GM19468 (cell line): Measurements from ENCODE around the gene SLIT3.

Experiments used
- ATAC-seq: cut with Tn5 transposase; IDR thresholded peaks from one replicate; pipeline ENCODE4 v1.9.1; 2021; ENCODE audit warnings: mild to moderate bottlenecking, moderate library complexity, moderate number of reproducible peaks; ENCODE audit not compliant: unreplicated experiment; ENCODE audit errors: extremely low read depth

SLIT3 gene

DNA sequence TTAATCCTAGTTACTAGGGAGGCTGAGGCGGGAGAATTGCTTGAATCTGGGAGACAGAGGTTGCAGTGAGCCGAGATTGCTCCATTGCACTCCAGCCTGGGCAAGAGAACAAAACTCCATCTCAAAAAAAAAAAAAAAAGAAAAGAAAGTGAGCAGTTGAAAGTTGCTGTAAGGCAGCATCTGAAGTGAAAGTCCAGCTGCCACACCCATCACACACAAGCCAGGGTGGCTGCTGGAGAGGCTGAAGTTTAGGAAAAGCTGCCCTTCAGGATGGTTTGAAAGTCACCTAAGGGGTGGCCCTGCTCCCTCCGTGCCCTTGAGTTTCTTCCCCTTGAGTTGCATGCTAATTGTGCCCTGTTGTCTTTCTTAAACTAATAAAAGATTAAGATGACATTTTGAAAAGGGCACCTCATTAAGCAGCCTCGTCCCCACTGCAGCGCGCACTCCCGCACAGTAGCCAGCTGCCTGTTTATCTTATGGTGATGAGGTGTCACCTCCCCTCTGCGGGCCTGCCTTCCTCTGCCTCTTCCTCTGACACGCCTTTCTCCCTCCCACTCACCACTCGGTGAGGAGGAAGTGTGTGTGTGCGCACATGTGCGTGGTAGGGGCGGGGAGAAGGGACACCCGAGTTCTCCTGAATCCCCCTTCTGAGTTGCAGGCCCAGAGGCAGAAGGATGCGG is 617.6 kb downstream of the SLIT3 start:
- no peak for ATAC-seq

DNA sequence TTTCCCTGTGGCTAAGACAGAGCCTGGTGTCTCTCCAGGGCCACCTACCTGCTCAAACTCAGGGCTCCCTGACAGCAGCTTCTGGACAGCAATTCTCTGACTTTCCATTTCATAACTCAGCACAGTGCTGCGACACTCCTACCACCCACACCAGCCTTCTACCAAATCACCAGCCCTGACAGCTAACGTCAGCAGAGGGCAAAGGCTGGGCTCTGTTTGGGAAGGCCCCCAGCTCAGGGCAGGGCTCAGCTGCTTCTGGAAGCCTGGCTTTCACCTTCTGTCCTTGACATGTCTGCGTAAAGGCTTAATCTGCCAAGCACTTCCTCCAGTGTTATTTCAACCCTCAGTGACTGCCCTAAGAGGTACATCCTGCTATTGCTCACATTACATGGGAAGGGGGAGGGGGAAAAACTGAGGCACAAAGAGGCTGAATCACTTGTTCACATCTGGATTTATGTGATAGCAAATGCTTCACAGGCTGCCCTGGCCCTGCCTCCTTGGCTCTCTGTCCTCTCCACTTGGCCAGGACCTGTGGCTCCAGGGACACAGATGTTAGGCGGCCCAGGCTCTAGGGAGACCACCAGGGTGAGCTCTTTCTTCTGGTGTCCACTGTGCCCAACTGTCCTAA is 619.3 kb downstream of the SLIT3 start:
- ATAC-seq: no peak

DNA sequence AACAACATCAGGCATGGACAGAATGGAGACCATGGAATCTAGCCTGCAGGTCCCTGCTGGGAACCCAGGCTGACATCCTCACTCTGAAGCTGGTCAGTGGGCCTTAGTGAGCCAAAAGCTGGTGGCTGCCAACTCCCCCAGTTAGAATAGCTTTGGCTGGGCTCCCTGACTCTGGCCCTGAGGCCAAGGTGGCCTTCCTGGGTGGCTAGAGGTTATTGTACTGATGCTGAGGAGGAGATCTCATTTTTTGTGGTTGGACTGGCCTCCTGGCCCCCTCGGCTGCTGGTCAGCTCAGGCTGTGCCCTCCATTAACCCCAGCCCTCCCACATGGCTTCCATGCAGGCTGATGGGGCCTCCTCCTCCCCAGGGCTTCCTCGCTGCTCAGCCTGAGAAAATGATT is 620.5 kb downstream of the SLIT3 start:
- no peak for ATAC-seq

DNA sequence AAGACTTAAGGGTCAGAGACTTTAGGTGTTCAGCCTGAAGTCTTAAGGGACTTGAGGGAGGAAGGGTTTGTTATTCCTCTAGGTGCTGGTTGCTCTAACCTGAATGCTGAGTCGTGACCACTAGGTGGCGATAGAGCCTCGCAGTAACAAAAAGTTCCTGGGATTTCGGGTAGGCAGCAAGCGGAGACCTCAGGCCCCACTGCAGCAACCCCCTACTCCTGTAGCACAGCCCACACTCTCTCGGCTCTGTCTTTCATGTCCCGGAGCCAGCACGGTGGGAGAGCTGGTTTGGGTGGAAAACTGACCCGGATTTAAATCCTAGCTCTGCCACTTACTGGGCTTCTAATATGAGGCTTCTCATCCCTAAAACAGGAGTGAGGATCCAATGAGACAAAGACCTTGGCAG is 621.4 kb downstream of the SLIT3 start:
- no peak for ATAC-seq

DNA sequence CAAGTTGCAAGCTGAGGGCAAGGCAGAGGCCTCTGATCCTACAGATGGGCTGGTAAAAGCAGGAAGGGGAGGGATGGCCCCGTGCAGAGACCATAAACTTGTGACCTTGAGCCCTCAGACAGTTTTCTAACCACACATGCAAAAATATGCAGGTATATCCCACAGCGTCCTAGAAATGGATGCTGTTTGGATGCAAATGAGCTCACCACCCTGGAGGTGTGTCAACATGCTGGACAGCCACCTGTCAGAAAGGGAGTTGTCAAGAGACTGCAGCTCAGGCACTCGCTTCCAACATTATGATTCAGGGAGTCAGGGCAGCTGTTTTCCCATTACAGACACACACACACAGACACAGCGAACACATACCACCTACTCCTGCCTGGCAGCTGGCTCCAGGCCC is 624.4 kb downstream of the SLIT3 start:
- ATAC-seq: no peak

DNA sequence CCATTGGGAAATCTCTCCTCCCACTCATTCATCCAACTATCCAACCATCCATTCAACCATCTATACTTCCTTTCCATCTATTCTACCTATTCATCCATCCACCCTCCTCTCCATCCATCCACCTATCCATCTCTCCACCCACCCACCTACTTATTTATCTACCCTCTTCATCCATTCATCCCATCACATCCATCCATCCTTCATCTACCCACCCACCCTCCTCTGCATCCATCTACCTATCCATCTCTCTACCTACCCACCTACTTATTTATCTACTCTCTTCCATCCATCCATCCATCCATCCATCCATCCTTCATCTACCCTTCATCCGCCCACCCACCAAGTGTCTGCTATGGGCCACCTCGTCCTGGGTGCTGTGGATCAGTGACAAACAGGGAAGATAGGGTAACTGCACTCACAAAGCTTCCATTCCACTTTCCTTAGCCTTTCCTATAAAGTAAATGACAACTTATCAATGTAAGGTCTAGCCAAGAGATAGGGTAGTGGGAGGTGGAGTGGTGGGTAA is 625.0 kb downstream of the SLIT3 start:
- no peak for ATAC-seq

DNA sequence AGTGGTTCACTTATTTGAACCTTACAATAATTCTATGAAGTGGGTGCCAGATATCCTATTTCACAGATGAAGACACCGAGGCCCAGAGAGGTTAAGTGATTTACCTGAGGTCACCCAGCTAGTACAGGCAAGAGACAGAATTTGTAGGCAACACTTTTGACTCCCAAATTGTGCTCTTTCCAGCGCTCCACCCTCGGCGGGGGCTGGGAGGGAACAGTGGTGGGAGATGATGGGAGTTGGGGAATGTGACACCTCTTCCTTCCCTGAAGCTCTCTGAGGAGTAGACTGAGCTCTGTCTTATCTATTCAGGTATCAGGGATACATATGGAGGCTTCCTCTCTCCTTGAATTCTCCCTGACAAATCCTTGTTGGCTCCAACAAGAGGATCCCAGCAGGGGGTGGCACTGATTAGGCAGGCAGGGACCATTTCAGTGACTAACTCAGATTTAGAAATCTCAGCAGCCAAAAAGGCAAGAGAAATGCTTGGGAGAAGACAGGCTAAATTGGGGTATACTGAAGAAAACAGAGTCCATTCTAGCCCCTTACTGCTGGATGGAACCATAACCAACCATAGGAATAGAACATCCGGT is 626.0 kb downstream of the SLIT3 start:
- ATAC-seq: no peak

DNA sequence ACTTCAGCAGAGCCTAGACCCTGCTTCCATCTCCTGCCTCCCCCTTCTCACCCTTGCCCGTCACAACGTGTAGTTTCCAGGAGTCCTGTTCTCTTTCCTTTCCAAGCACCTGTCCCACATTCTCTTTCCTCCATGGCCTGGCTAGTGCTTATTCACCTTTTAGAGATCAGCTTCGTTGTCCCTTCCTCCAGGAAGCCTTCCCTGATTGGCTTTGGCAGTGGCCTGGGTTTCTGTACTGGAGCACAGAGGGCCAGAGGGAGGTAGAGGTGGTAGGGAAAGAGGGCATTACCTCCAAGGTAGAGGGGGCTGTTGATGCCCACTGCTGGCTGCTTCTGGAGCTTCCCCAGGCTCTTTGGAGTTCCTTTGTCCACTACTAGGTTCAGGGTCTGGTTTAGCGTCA is 628.1 kb downstream of the SLIT3 start:
- ATAC-seq: no peak

DNA sequence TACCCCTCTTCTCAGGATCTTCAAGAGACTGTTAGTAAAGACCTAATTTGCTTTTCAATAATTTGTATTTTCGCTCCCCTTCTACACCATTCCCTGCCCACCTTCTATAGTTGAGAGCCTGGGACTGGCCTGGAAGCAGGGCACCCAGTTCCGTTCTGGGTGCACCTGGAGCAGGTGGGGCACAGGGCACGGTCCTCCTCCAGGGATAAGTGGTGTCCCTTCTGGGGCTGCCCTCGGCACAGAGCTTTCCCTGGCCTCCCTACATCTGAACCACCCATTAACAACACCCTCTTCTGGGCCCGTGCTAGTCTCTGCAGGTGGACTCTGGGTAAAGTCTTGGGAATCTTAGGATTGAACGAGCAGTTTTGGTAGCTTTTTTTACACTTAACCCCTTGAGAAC is 628.9 kb downstream of the SLIT3 start:
- ATAC-seq: no peak

DNA sequence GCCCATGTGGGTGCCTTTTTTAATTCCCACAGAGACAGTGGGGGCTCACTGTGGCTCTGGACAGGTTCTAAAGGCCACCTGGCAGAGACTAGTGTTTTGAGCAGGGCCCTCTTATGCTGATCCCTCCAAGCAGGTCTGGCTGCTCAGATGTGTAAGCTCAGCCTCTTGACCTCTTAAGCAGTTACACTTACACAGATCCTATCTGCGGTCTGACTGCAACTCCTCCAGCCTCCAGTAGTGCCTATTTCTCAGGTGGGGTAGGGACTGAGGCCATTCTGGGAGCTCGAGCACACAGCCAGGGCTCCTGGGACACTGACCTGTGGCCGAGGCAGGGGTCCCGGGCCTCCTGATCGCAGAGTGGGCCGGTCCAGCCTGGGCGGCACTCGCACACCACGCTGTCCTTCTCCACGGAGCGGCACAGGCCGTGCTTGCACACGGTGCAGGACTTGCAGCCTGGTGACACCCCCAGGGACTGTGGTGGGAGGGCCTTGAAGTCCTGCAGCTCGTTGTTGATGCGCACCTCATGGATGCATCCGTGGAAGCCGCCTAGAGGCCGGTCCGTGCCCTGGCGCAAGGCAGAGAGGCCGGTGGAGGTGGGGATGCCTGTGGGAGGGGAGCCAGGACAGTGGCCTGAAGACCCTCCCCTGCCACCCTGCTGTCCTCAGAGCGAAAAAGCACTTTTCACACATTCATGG is 629.9 kb downstream of the SLIT3 start:
- ATAC-seq: no peak

DNA sequence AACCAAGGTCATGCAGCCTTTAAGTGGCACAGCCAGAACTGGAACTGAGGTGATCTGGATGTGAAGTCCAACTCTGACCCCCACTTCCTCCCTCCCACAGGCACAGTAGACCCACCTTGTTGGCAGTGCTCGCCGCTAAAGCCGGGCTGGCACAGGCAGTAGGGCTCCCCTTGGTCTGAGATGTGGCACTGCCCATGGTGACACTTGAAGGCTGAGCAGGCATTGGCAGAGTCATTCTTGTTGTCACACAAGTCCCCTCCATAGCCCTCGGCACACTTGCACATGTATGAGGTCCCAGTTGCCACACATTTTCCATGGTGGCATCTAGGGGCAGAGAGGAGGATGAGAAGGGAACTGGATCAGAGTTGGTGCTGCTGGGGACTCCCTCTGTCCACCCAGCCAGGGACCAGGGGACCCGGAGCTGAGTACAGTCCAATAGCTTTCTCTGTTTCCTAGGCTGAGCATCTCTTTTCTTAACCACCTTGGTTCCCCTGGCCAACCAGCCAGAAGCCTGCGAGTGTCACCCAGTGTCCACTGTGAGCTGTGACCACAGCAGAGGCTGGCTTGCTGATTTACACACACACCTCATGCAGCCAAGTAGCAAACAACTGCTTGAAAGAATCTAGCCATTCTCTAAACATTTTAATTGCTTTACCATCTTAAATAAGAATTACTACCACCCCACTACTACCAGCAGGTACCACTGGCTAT is 631.1 kb downstream of the SLIT3 start:
- no peak for ATAC-seq

DNA sequence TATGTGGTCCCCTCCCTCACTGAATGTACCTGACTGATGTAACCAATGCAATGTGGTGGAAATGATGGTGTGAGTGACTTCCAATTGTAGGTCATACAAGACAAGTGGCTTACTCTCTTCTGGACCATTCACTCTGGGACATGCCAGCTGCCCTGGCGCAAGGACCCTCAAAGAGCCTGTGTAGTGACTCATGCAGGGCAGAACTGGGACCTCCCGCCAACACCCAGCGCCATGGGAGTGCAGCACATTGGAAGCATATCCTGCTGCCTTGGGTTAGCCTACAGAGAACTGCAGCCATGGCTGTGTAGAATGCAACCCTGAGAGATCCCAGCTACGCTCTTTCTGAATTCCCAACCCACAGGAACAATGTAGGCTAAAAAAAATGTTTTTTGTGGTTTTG is 631.8 kb downstream of the SLIT3 start:
- ATAC-seq: no peak

DNA sequence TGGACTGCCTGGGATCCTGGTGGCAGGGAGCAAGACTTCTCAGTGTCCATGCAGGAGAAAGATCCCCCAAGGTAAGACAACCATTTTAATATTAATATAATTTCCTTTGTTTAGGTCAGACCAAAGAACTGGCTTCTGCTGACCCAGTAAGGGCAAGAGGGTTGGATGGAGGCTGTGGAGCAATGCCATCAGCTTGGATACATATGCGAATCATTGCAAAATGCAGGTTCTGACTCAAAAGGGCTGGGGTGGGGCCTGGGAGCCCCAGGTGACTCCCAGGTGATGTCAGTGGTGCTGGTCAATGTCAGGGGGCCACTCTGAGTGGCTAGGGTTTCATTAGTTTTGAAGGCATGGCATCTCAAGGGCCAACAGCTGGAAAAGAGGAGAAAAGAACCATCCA is 632.9 kb downstream of the SLIT3 start:
- ATAC-seq: no peak

DNA sequence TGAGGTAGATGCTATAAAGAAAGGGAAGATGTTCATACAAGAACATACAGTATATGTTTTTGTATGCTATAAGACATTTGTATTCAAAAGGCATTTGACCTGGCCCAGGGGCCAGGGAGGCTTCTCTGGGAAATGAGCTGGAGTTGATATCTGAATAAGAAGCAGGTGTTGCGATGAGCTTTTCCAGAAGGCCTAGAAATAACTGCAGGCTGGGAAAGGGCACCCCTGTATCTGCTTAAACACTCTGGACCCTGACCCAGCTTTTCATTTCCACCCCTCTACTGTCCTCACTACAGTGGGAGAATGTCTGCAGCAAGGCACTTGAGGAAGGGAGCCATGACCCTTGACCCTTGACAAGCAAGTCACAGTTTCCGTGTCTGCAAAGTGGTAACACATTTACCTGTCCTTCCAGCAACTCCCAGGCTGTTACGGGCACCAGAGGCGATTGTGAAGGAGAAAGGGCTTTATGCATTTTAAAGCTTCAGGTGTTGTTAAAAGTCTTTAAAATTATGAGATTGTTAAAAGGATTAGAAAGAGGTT is 633.6 kb downstream of the SLIT3 start:
- no peak for ATAC-seq

DNA sequence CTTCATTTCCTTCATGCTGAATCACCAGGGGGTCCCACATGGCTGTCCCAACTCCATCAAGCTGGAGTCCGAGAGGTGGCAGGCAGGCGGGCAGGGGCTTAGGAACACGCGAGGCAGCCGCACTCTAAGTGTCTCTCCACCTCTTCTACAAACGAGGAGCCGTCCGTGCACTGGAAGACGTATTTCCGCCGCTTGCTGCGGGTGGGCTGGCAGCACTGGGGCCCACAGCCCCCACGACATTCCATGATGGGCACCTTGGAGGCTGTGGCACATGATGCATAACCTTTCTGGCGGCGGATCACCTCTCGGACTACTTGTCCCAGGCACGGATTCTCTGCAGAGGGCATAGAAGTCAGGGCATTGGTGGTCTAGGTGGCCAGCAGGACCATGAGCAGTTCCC is 634.6 kb downstream of the SLIT3 start:
- ATAC-seq: no peak

DNA sequence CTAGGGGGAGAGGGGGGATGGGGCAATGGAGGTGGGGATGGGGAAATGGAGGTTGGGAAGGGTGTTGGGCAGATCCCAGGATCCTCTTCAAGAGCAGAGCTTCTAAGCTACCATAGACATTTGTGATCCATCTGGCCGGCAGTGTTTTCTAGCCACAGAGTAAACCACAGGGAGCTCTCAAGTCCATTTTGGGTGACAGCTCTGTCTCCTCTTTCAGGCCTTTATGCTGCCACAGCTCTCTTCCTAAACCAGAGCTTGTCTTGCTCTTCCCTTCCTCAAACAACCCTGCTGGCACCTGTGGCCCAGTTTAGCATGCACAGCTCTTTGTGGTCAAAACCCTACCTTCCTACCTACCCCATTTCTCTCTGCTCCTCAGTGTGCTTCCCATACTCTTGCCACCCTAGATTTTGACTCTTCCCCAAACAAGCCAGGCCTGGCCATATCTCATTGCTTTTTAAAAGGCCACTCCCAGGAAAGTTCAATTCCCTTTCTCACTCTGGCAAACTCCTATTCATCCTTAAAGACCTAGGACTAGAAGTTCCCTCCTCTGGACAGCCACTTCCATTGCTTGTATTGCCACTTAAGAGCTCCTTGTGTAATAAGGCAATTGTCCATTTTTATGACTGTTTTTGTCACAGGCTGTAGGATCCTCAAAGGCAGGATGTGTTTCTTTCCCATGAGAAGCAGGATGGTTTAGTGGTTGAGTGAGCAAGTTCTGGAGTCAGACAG is 637.5 kb downstream of the SLIT3 start:
- no peak for ATAC-seq

DNA sequence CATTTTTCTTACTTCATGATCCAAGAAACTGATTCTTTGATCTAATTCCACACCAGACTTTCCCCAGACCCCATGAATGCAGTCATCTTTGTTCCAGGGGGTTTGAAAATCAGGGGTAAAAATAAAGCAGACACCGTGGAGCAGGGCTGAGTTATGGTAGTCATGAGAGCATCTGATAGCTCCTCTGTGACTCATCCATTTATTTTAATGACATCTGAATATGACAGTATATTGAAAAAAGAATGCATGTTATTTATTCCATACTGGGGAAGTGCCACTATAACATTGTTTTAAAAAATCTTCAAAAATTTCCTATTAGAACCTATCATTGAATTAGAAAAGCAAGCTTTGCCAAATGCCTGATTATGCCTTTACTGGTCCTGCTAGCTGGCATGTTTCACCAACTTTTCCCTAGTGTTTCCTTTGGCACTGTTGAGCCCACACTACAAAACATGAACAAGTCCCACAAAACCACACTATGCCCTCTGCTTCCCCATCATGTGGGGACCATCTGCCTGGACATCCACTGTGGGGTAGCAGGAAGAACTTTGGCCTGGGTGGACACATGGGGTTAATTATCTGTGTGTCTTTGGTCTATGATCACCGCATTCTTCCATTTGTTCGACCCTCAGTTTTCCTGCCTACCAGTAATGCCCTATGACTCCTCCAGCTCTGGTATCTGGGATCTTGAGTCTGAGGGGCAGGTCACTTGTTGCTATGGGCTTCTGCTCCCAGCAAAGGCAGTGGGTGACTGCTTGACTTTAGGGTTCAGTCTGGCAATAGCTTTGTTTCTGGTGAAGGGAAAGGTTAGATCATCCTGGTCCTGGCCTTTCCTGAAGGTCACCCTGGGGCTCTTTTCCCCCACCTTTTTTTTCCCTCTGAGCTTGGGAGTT is 639.1 kb downstream of the SLIT3 start:
- ATAC-seq: no peak

DNA sequence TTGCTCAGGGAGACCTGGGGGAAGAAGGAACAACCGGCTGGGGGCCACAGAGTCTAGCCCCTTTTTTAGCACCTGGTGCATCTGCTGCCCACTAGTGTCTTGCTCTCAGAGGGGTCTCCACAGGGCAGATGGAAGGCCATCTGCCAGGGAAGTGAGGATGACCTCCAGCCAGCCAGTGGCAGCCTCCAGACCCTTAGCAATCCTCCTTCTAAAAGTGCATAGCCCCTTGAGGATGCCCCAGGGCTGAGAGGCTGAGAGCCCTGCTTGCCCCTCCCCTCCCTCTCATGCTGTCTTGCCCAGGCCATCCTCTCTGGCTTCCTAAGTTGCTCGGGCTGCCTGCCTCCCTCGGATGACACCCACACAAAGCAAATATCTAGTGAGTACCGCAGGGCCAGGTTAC is 640.2 kb downstream of the SLIT3 start:
- ATAC-seq: no peak
